Measurements from ENCODE around the gene ATP8B1.

GRCh38 chr18:57630002-57630753 is 172.9 kb downstream of the ATP8B1 start:
- TF ChIP-seq CTCF (IDR thresholded peaks at IDR 0.05) (peak; percentile 47 to 94 (median 80)), POLR2AphosphoS5 (IDR thresholded peaks at IDR 0.05) (peak; percentile 98)

Measured in prostate gland (tissue), 2 donors.